ENCODE measurements around the gene PLCD3. TPM values are rescaled to one million over a fixed set of nuclear protein-coding genes. Genes with fewer than 3 reads are reported as not detected.

Gene PLCD3, protein sequence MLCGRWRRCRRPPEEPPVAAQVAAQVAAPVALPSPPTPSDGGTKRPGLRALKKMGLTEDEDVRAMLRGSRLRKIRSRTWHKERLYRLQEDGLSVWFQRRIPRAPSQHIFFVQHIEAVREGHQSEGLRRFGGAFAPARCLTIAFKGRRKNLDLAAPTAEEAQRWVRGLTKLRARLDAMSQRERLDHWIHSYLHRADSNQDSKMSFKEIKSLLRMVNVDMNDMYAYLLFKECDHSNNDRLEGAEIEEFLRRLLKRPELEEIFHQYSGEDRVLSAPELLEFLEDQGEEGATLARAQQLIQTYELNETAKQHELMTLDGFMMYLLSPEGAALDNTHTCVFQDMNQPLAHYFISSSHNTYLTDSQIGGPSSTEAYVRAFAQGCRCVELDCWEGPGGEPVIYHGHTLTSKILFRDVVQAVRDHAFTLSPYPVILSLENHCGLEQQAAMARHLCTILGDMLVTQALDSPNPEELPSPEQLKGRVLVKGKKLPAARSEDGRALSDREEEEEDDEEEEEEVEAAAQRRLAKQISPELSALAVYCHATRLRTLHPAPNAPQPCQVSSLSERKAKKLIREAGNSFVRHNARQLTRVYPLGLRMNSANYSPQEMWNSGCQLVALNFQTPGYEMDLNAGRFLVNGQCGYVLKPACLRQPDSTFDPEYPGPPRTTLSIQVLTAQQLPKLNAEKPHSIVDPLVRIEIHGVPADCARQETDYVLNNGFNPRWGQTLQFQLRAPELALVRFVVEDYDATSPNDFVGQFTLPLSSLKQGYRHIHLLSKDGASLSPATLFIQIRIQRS
- 41.9 and 62.6 TPM in 2 replicates for total RNA-seq

DNA sequence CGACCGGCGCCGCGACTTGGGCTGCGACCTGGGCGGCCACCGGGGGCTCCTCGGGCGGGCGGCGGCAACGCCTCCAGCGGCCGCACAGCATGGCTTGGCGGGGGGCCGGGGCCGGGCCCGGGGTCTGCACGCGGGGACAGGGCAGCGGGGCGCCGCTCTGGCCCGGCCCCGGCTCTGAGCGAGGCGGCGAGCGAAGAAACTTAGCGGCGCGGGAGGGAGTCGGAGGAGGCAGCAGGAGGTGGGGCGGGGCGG is at the start of gene PLCD3:
TSS of gene PLCD3 (minus strand) at position 196 of the 252 bp plus-strand sequence. CDS start at position 91, 105 bp downstream.
- no peak for DNase-seq (ENCODE audit: low read depth)
- TF ChIP-seq, protein P1, sequence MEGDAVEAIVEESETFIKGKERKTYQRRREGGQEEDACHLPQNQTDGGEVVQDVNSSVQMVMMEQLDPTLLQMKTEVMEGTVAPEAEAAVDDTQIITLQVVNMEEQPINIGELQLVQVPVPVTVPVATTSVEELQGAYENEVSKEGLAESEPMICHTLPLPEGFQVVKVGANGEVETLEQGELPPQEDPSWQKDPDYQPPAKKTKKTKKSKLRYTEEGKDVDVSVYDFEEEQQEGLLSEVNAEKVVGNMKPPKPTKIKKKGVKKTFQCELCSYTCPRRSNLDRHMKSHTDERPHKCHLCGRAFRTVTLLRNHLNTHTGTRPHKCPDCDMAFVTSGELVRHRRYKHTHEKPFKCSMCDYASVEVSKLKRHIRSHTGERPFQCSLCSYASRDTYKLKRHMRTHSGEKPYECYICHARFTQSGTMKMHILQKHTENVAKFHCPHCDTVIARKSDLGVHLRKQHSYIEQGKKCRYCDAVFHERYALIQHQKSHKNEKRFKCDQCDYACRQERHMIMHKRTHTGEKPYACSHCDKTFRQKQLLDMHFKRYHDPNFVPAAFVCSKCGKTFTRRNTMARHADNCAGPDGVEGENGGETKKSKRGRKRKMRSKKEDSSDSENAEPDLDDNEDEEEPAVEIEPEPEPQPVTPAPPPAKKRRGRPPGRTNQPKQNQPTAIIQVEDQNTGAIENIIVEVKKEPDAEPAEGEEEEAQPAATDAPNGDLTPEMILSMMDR (IDR thresholded peaks at IDR 0.05; ENCODE audit: insufficient read depth, low read depth, low read length) = no peak
- peak within 1 kb of the TSS; percentile 93 for H3K4me3 ChIP-seq (ENCODE audit: low read depth, low read length)

DNA sequence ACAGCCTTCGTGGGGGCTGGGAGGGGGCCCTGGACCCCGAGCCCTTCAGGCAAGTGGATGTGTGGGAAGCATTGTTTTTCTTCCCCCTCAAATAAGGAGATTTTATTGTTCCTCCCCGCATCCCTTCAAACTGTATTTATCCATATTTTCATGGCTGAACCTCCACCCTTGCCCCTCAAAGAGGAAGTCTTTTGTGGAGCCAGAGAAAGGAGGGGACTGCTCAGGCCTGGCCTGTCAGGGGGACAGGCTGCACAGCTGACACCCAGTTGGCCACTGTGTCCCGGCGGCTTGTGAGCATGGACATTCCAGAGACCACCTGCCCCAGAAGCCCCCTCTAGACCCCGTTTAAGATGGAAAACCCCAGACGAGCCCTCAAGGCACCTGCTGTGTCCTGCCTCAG is 45.2 kb upstream of the PLCD3 start:
- DNase-seq (ENCODE audit: low read depth) = no peak
- no peak overlapping the region for H3K4me3 ChIP-seq (ENCODE audit: low read depth, low read length)
- TF ChIP-seq, protein P1 (IDR thresholded peaks at IDR 0.05; ENCODE audit: insufficient read depth, low read depth, low read length) = no peak

DNA sequence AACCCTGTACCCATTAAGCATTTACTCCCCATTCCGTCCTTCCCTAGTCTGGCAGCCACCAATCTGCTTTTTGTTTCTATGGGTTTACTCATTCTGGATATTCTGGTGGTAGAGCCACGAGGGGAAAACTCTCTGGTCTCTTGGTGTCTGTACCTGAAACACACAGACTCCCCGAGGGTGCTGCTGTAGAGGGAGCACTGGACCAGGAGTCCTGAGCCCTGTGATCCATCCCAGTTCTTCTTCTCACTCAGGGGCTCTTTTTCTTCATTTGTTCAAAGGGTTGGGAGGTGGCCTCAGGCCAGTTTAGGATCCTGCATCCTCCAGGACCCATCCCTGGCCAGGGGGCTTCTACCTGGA is 43.4 kb upstream of the PLCD3 start:
- TF ChIP-seq, protein P1 (IDR thresholded peaks at IDR 0.05; ENCODE audit: insufficient read depth, low read depth, low read length) = no peak
- DNase-seq (ENCODE audit: low read depth) = no peak
- H3K4me3 ChIP-seq (ENCODE audit: low read depth, low read length) = no peak overlapping the region

DNA sequence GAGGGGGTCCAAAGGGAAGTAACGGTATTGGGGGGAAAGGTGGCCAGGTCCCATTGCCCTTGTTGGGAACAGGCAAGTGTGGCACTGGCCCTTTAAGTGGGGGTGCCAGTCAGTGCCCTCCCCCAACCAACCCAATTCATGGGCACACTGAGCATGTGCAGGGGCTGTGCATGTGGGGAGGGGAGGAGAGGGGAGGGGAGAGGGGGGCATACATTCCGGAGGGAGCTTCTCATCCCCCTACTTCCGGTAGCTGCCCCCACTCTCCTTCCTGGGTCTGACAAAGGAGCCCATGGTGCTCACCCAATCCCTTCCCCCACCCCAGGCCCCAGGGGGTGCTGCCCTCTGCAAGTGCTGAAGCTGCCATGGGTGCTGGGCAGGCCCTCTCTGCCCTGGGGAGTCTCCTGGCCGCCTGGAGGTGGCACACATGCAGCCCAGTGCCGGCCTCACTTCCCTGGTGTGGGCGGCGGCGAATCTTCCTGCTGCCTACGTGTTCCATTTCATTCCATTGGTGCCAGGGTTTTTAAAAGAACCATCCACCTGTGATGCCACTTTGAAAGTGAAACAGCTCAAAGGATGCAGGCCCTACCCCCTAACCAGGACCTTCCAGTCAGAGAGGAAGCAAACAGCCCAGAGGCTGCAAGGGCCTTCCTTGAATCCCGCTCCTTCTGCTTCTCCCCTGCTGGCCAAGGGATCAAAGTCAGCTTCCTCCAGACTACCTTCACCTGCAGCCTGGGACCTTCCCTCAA is 40.4 kb upstream of the PLCD3 start:
- TF ChIP-seq, protein P1 (IDR thresholded peaks at IDR 0.05; ENCODE audit: insufficient read depth, low read depth, low read length) = peak; percentile 2
- DNase-seq (ENCODE audit: low read depth) = peak; percentile 54
- peak overlapping the region; percentile 32 for H3K4me3 ChIP-seq (ENCODE audit: low read depth, low read length)

DNA sequence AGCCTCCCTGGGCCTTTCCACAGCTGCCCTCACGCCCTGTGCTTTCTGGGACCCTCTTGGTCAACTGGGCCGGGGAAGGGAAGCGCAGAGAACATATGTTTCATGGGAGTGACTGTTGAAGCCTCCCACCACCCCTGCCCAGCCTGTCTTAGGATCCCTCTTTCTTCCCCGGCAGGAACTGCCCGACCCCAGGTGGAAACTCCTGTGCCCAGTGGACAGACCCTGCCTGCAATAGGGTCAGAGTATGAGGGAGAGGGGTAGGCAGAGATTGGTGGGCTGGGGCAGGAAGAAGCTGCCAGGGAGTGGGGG is 39.9 kb upstream of the PLCD3 start:
- TF ChIP-seq, protein P1 (IDR thresholded peaks at IDR 0.05; ENCODE audit: insufficient read depth, low read depth, low read length) = no peak
- DNase-seq (ENCODE audit: low read depth) = no peak
- H3K4me3 ChIP-seq (ENCODE audit: low read depth, low read length) = peak overlapping the region; percentile 32

DNA sequence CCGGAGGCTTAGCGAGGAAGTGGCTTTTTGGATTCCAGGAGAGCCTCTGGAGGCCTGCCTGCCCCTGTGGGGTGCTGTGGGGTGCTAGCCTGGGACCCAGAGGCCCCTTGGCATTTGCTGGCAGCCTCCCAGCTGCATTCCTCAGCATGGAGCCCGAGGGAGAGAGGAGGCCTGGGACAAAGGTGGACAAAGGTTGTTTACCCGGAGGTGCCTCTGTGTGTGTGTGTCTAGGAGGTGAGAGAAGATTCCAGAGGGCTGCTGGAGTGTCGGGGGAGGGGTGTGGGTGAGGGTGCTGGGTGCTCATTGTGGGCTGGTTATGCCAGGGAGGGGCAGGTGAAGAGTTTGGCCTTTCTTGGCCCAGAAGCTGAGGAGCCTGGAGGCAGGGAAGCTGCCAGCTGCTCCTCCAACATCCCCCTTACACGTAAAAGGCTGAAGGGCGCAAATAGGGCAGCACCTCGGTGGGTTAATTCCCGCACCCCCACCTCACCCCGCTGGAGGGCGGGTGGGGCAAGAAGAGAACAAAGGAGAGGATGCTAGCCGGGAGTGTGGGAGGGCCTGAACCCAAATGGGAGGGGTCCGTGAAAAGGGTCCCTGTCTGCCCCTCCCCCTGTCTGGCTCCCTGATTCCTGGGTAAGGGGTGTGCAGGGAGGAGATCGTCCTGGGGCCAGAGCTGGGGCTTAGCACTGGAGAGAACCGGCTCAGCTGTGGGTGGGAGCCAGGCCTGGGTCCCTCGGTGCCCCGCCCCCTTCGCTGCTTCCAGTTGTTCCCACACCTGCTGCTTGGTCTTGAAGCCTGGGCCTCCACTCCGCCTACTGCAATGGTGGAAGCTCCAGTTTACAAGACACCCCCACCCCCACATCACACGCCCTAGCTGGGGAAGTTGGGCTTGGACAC is 39.3 kb upstream of the PLCD3 start:
- TF ChIP-seq, protein P1 (IDR thresholded peaks at IDR 0.05; ENCODE audit: insufficient read depth, low read depth, low read length) = no peak
- peak overlapping the region; percentile 32 for H3K4me3 ChIP-seq (ENCODE audit: low read depth, low read length)
- no peak for DNase-seq (ENCODE audit: low read depth)

All from fibroblast of villous mesenchyme (primary cell).